Neural progenitor cell (in vitro differentiated cells): ENCODE measurements around the gene CRYBB3. TPM values are rescaled to one million over a fixed set of nuclear protein-coding genes. Genes with fewer than 3 reads are reported as not detected.

Experiments used
- DNase-seq: peaks from one replicate; pipeline ENCODE4 v3.0.0-alpha.2; 2016; ENCODE audit warnings: low spot score
- H2AFZ ChIP-seq: fragments of 200-600 bp; sonication (generic); replicated peaks from 2 replicates; pipeline ENCODE4 v1.6.1; 2016; ENCODE audit warnings: antibody characterized with exemption
- H3F3A ChIP-seq: fragments of 200-600 bp; sonication (generic); 2 replicates; pipeline ENCODE4 v1.6.1; 2016; ENCODE audit warnings: antibody characterized with exemption, low read depth
- H3K27ac ChIP-seq: fragments of 200-600 bp; sonication (generic); 2 replicates; pipeline ENCODE4 v1.5.1; 2016; ENCODE audit warnings: mild to moderate bottlenecking
- H3K27me3 ChIP-seq: fragments of 200-600 bp; sonication (generic); 2 replicates; pipeline ENCODE4 v1.6.1; 2016; ENCODE audit warnings: mild to moderate bottlenecking, moderate library complexity
- H3K36me3 ChIP-seq: fragments of 200-600 bp; sonication (generic); 2 replicates; pipeline ENCODE4 v1.5.1; 2016
- H3K4me1 ChIP-seq: fragments of 200-600 bp; sonication (generic); 2 replicates; pipeline ENCODE4 v1.6.1; 2016; ENCODE audit warnings: mixed run types
- H3K4me2 ChIP-seq: fragments of 200-600 bp; sonication (generic); 2 replicates; pipeline ENCODE4 v1.6.1; 2016
- H3K4me3 ChIP-seq: fragments of 200-600 bp; sonication (generic); 2 replicates; pipeline ENCODE4 v1.5.1; 2016
- H3K79me2 ChIP-seq: fragments of 200-600 bp; sonication (generic); 2 replicates; pipeline ENCODE4 v1.6.1; 2016; ENCODE audit warnings: low read depth
- H3K9ac ChIP-seq: fragments of 200-600 bp; sonication (generic); 2 replicates; pipeline ENCODE4 v1.6.1; 2016
- H3K9me3 ChIP-seq: fragments of 200-600 bp; sonication (generic); 2 replicates; pipeline ENCODE4 v1.5.1; 2016; ENCODE audit warnings: low read depth
- H4K20me1 ChIP-seq: fragments of 200-600 bp; sonication (generic); 2 replicates; pipeline ENCODE4 v1.6.1; 2016; ENCODE audit warnings: low read depth
- H3K27ac Mint-ChIP-seq: 3 replicates; pipeline ENCODE4 v1.8.0; 2021; ENCODE audit warnings: mixed read lengths
- H3K27me3 Mint-ChIP-seq: 2 replicates; pipeline ENCODE4 v1.8.0; 2022; ENCODE audit warnings: low read depth, mild to moderate bottlenecking, inconsistent platforms, moderate library complexity, mixed read lengths; ENCODE audit not compliant: insufficient read depth
- H3K36me3 Mint-ChIP-seq: 3 replicates; pipeline ENCODE4 v1.8.0; 2021; ENCODE audit warnings: mixed read lengths
- H3K4me1 Mint-ChIP-seq: 3 replicates; pipeline ENCODE4 v1.8.0; 2021; ENCODE audit warnings: mixed read lengths
- H3K4me3 Mint-ChIP-seq: 3 replicates; pipeline ENCODE4 v1.8.0; 2021; ENCODE audit warnings: mild to moderate bottlenecking, moderate library complexity, mixed read lengths
- H3K9me3 Mint-ChIP-seq: 3 replicates; pipeline ENCODE4 v1.8.0; 2020; ENCODE audit warnings: mixed read lengths
- CTCF ChIP-seq: fragments of 200-600 bp; sonication (generic); IDR thresholded peaks from 2 replicates; pipeline ENCODE4 v1.5.1; 2017; ENCODE audit warnings: antibody characterized with exemption, mild to moderate bottlenecking
- EZH2 ChIP-seq: fragments of 200-600 bp; sonication (generic); IDR thresholded peaks from 2 replicates; pipeline ENCODE4 v1.6.1; 2017; ENCODE audit warnings: antibody characterized with exemption, mild to moderate bottlenecking, moderate library complexity
- EZH2phosphoT487 ChIP-seq: fragments of 200-600 bp; sonication (generic); IDR thresholded peaks from 2 replicates; pipeline ENCODE4 v1.6.1; 2017; ENCODE audit warnings: antibody characterized with exemption
- total RNA-seq: library from RNA; depleted of rRNA; stranded (reverse); fragments of >200 nt; gene quantifications from 2 replicates; pipeline ENCODE4 v1.2.3, GENCODE V29; 2015; ENCODE audit warnings: low replicate concordance

The CRYBB3 gene
- total RNA-seq, 1 donor from 2014 or later = not detected

- H3K27ac Mint-ChIP-seq = peak overlapping the region; percentile 50
- no peaks in the 10 kb centered on the region for H3K36me3 ChIP-seq
- TF ChIP-seq CTCF = peak; percentile 29
- TF ChIP-seq EZH2 = no peak
Measured at GRCh38 chr22:25172153-25172552, 27.5 kb upstream of the CRYBB3 start.

DNA sequence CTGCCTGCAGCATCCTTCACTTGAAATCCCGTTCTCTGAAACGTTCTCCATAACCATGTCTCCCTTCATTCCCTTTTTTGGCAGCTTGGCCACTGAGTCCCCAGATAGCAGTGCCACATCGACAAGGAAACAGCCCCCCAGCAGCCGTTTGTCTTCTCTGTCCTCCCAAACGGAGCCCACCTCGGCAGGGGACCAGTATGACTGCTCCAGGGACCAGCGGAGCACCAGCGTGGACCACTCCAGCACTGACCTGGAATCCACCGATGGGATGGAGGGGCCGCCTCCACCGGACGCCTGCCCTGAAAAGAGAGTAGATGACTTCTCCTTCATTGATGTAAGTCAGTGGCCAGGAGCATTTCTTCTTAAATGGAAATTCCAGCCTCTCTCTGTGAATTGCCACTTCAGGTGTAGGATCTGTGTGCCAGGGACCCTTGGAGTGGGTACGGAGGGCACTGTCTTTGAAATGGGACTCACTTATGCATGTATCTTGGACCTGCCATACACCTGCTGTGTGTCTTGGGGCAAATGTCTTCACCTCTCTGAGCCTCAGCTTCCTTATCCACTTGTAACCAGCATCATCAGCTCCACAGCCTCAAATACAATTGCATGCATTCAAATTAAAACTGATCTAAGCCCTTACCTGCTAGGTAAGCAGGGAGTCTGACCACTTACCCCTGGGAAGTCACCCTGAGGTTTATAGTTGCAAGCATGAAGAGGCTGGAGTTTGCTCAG is 25.3 kb upstream of the CRYBB3 start:
- H3K27me3 ChIP-seq = no peaks in the 10 kb centered on the region
- DNase-seq = no peak
- H3K9me3 ChIP-seq = no peaks in the 10 kb centered on the region
- H3K9me3 Mint-ChIP-seq = no peaks in the 10 kb centered on the region
- H3K27ac Mint-ChIP-seq = no peak overlapping the region
- no peaks in the 10 kb centered on the region for H4K20me1 ChIP-seq
- H3K9ac ChIP-seq = no peak overlapping the region
- H3K4me3 ChIP-seq = no peak overlapping the region
- H3K4me3 Mint-ChIP-seq = no peak overlapping the region
- no peak overlapping the region for H3K4me2 ChIP-seq
- no peak overlapping the region for H3K27ac ChIP-seq
- H3K4me1 Mint-ChIP-seq = no peaks in the 10 kb centered on the region
- H3F3A ChIP-seq = no peaks in the 10 kb centered on the region
- no peaks in the 10 kb centered on the region for H3K4me1 ChIP-seq
- H3K36me3 Mint-ChIP-seq = peaks cover 9% of the 10 kb centered on the region
- H3K27me3 Mint-ChIP-seq = peaks cover 2% of the 10 kb centered on the region
- TF ChIP-seq CTCF (no peak), EZH2phosphoT487 (no peak), EZH2 (no peak)
- H2AFZ ChIP-seq = no peak overlapping the region
- no peaks in the 10 kb centered on the region for H3K79me2 ChIP-seq
- H3K36me3 ChIP-seq = no peaks in the 10 kb centered on the region

More at GRCh38 chr22:25172153-25172552, 27.5 kb upstream of the CRYBB3 start:
- Histone ChIP-seq H4K20me1 (peaks cover 15% of the 10 kb centered on the region), H3K4me3 (no peak overlapping the region), H3K9ac (no peak overlapping the region), H3K27me3 (no peaks in the 10 kb centered on the region), H3F3A (no peaks in the 10 kb centered on the region), H2AFZ (no peak overlapping the region), H3K79me2 (no peaks in the 10 kb centered on the region), H3K27ac (no peak overlapping the region), H3K9me3 (no peaks in the 10 kb centered on the region), H3K4me2 (no peak overlapping the region), H3K4me1 (no peaks in the 10 kb centered on the region)
- DNase-seq = no peak
- peaks cover 4% of the 10 kb centered on the region for H3K36me3 Mint-ChIP-seq
- H3K4me3 Mint-ChIP-seq = no peak overlapping the region
- H3K4me1 Mint-ChIP-seq = no peaks in the 10 kb centered on the region
- no peaks in the 10 kb centered on the region for H3K9me3 Mint-ChIP-seq
- peaks cover 6% of the 10 kb centered on the region for H3K27me3 Mint-ChIP-seq

- Histone ChIP-seq H3K27me3 (no peaks in the 10 kb centered on the region), H3K79me2 (no peaks in the 10 kb centered on the region), H3K36me3 (no peaks in the 10 kb centered on the region), H3K4me3 (no peak overlapping the region), H3K4me2 (no peak overlapping the region), H3K9me3 (no peaks in the 10 kb centered on the region), H4K20me1 (no peaks in the 10 kb centered on the region), H3K4me1 (no peaks in the 10 kb centered on the region), H2AFZ (no peak overlapping the region), H3K27ac (no peak overlapping the region), H3F3A (no peaks in the 10 kb centered on the region), H3K9ac (no peak overlapping the region)
- Mint-ChIP-seq H3K4me3 (no peak overlapping the region), H3K27me3 (peaks cover 2% of the 10 kb centered on the region), H3K9me3 (peaks cover 3% of the 10 kb centered on the region), H3K36me3 (peaks cover 15% of the 10 kb centered on the region), H3K27ac (no peak overlapping the region), H3K4me1 (no peaks in the 10 kb centered on the region)
- no peak for TF ChIP-seq EZH2phosphoT487
- no peak for TF ChIP-seq EZH2
- no peak for TF ChIP-seq CTCF
- DNase-seq = no peak
Measured at GRCh38 chr22:25174888-25175411, 24.7 kb upstream of the CRYBB3 start.
